ENCODE results near the gene RPL36.

- TF ChIP-seq POLR2A (IDR thresholded peaks at IDR 0.05), result no peak
- no peak for TF ChIP-seq CTCF (IDR thresholded peaks at IDR 0.05)
Observed at GRCh38 chr19:5672708-5673459, 17.2 kb upstream of the RPL36 start.

Measured in heart left ventricle (tissue), 13 donors.